Gastrocnemius medialis (tissue), 4 donors: ENCODE measurements around the gene ANKLE1.

Experiments
- CTCF ChIP-seq, 5 experiments: fragments of 450-650 bp in 3 of 5; fragments of 200-600 bp in 2 of 5; sonication (generic) in 2 of 5; IDR thresholded peaks in 4 of 5; conservative IDR thresholded peaks in 1 of 5; 1 replicate in 4 of 5; 2 replicates in 1 of 5; pipeline ENCODE4 v1.5.1; 2016 to 2019; ENCODE audit warnings: antibody characterized with exemption in 5 of 5, mild to moderate bottlenecking in 3 of 5, moderate library complexity in 3 of 5
- POLR2A ChIP-seq, 2 donors: fragments of 450-650 bp; IDR thresholded peaks; one replicate each; pipeline ENCODE4 v1.6.1; 2017; ENCODE audit warnings: antibody characterized with exemption in 2 of 2, mild to moderate bottlenecking in 2 of 2, moderate library complexity in 2 of 2

- TF ChIP-seq CTCF (IDR thresholded peaks at IDR 0.05 in 4 of 5, conservative IDR thresholded peaks at IDR 0.05 in 1 of 5) (no peak), POLR2A (IDR thresholded peaks at IDR 0.05) (no peak)
These were observed 43.4 kb downstream of the ANKLE1 start for GRCh38 chr19:17325133-17325532.
